Left cardiac atrium (tissue), 4 donors: ENCODE measurements around the gene OLFML2B. TPM values are rescaled to one million over a fixed set of nuclear protein-coding genes. Genes with fewer than 3 reads are reported as not detected.
A peak's percentile ranks its signal among the peaks of the same experiment; 100 is the strongest.

ENCODE experiments used
- ATAC-seq, 2 donors: fragments of 200-7000 bp; cut with Tn5 transposase; one replicate each; pipeline ENCODE4 v1.9.1; 2020; ENCODE audit warnings: mild to moderate bottlenecking in 2 of 2, moderate library complexity in 2 of 2
- DNase-seq: peaks from one replicate; pipeline ENCODE4 v3.0.0-alpha.2; 2020
- intact Hi-C, 2 donors: fragments of 100-400 bp; cut with DNase I; formaldehyde crosslinking; loops; one replicate each; pipeline versions ENCODE4 v1.14.1 to v1.15.1; 2022 to 2023
- total RNA-seq, 2 donors: library from RNA; stranded (reverse); fragmentation: NEBNext Ultra II Directional; extraction: Animal tissue kit (Norgen Biotek cat#: 25700); gene quantifications; one replicate each; pipeline ENCODE4 v1.2.1, GENCODE V29; 2021
- donor health status: DM: no; HTN: yes; CAD: no.
- donor health status: DM: no; HTN: yes; CAD: no; lungs with severe emphysema.
- donor health status: DM: yes; HTN: yes; CAD: no.
- donor health status: Dilated cardiomyopathy.

The OLFML2B gene
- total RNA-seq, 2 donors from 2014 or later: 5.8 to 11.4 TPM

DNA sequence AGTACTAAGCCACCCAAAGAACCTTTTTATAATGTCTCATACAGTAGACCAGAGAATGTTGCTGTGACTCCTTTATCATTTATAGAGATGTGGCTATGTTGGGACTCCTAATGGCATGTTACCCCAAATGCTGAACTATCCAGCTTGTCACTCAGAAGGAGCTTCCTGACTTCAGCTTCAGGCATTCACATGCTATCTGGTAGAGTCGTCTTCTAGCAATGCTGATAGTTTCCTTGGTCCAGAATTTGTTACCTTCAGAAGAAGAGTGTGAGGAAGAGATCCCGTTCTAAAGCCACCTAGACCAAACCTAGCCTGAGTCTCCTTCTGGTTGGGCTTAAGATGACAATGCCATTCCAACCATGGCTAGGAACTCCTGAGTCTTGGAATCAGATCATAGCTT lies 68.1 kb downstream of the OLFML2B start:
- ATAC-seq (no peak), DNase-seq (no peak)
- intact Hi-C loops: no loop called here

GRCh38 chr1:161954466-161954865 lies 69.2 kb downstream of the OLFML2B start:
- intact Hi-C loops: no loop called here
- ATAC-seq (no peak), DNase-seq (no peak)

DNA sequence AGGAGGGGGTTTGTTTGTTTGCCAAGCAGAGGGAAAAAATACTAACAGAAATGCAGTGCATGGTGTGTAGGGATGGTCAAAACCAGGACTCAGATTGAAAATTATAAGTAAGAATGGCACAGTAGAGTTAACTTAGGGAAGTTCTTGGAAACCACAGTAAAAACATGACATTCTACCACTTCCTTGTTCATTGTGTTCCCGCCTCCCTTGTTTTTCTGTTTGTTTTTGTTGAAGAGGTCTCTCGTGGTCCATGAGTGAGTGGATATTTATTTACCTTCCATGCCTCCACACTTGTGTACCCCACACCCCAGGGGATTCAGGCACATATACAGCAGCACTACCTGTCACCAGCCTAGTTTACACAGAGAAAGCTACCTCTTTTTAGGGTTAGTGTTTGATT lies 69.6 kb downstream of the OLFML2B start:
- ATAC-seq (no peak), DNase-seq (no peak)
- intact Hi-C loops: no loop called here

DNA sequence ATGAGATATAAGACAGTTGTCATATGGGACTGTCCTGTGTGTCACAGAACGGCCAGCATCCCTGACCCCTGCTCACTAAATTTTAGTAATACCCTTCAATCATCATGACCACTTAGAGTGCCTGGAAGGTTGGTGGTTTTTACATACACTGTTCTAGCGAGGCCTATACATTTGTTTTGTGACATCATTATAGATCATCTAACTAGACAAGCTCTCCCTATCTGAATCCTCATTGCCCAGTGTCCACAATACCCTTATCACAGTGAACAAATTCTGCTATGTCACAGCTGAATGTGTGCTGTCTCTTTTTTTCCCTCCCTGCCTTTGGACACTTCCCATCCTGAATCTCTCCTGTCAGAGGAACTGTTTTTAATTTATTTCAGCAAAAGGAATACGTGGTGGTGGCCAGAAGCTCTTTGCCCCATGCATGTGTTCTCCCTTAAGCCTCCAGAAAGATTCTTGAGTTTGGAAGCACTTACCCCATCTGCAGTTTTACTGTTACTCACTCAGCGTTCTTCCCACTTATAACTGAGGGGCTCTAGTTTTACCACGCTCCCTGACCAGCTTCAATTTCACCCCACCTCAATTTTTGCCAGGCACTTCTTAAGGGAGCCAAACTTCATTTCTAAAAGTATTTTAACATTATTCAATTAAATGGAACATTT lies 70.3 kb downstream of the OLFML2B start:
- intact Hi-C loops: no loop called here
- ATAC-seq: no peak
- no peak for DNase-seq

DNA sequence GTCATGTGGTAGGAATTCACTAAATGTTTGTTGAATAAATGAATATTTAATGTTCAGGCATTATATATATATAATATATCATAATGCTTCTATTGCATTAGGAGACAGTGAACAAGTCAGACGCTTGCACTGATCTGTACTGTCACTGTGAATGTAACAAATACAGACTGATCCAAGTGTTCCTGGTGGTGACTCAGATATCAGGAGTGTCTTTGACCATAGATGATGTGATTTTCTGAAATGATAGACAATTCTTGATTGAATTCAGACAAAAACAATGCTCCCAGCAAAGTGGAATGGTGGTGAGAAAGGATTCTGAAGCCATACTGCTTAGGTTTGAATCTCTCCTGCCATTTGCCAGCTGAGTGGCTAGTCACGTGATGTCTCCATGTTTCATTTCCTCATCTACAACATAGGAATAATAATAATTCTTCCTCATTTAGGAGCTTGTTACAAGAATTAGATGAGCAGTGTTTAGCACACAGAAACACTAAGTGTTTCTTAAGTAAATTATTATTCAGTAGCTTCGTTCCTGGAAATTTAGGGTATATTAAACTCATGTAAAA lies 71.0 kb downstream of the OLFML2B start:
- no peak for DNase-seq
- peak in 1 of 2 donors; percentile 11 for ATAC-seq
- intact Hi-C loops: no loop called here

- DNase-seq (no peak), ATAC-seq (no peak)
- intact Hi-C loops: no loop called here
Measured at GRCh38 chr1:161951646-161952045, 72.0 kb downstream of the OLFML2B start.

DNA sequence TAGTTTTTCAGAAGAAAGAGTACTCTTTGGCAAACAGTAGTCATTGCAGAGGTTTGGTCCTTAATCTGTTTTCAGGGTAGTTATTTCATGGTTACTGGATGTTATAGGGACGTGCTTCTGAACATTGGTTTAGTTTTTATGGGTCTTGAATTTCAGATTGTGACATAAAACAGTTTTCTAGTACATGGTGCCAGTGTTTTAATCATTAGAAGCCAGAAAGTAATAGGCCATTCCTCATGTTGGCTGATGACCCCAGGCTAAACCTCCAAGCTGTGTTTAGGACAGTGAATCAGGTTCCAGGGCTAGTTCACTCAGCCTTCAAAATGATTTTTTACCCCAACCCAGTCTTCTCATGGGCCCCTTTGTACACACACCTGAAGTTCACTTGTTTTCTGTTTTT lies 73.3 kb downstream of the OLFML2B start:
- intact Hi-C loops: no loop called here
- DNase-seq (no peak), ATAC-seq (no peak)

DNA sequence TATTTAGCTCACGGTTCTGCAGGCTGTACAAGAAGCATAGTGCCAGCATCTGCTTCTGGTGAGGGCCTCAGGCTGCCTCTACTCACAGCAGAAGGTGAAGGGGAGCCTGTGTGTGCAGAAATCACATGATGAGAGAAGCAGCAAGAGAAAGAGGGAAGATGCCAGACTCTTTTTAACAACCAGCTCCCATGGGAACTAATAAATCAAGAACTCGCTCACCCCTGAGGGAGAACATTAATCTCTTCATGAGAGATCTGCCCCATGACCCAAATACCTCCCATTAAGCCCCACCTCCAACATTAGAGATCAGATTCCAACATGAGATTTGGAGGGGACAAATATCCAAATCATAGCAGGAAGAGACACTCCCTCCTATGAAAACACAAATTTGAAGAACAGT lies 74.1 kb downstream of the OLFML2B start:
- no peak for ATAC-seq
- intact Hi-C loops: no loop called here
- no peak for DNase-seq

- intact Hi-C loops: no loop called here
- DNase-seq: no peak
- ATAC-seq: no peak
Measured at GRCh38 chr1:161948435-161948834, 75.2 kb downstream of the OLFML2B start.

DNA sequence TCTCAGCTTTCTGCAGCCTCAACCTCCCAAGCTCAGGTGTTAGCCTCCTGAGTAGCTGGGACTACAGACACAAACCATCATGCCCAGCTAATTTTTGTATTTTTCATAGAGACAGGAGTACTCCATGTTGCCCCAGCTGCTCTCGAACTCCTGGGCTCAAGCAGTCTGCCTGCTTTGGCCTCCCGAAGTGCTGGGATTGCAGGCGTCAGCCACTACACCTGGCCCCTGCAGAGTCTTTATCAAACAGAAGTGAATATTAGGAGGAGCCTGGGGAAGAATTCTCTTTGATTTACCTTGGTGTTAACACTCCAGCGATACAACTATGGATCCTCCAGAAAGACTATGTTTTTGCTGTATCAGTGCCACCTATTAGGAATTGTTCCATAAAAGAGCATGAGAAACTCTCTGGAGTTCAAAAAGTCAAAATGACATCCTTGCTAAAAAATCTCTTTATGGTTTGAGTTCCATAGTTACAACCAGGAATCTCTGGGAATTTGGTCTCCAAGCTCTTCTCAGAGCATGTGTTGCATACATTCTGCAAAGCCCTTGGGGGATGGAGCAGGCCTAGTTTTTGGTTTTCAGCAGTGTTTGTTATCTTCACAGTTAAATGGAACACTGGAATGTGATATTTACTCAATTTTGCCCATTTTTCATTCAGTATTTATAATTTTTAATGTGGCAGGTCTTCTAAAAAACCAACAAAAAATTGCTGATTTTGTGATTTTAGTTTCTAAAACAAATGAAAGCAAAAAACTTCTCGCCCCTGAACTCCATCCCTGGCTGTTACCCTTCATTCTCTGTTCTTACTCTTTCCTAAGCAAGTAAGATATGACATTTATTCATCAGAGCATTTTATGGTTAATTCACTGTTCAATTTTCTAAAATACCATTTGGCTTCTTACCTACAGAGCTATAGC lies 77.3 kb downstream of the OLFML2B start:
- DNase-seq (no peak), ATAC-seq (no peak)
- intact Hi-C loops: no loop called here

- ATAC-seq (no peak), DNase-seq (no peak)
- intact Hi-C loops: no loop called here
Measured at GRCh38 chr1:161945306-161946060, 78.2 kb downstream of the OLFML2B start.

GRCh38 chr1:161944381-161944780 lies 79.3 kb downstream of the OLFML2B start:
- intact Hi-C loops: no loop called here
- DNase-seq: no peak
- ATAC-seq: no peak

DNA sequence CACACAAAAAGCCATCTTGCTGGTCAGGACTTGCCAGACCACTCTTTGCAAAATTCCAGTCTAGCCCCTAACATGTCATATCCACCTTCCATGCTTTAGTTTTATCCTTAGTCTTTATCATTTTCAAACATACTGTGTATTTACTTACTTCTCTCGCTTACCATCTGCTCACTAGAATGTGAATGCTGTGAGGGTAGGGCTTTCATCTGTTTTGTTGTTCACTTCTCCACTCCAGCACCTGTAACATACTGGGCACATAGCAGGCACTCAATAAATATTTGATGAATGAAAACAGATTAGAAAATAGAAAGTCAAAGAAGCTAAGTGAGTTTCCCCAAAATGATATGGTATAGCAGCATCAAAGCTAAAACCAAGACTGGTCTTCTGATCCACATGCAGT lies 79.9 kb downstream of the OLFML2B start:
- ATAC-seq: no peak
- DNase-seq: no peak
- intact Hi-C loops: no loop called here

GRCh38 chr1:161941726-161942436 lies 81.8 kb downstream of the OLFML2B start:
- DNase-seq (no peak), ATAC-seq (no peak)
- intact Hi-C loops: no loop called here

DNA sequence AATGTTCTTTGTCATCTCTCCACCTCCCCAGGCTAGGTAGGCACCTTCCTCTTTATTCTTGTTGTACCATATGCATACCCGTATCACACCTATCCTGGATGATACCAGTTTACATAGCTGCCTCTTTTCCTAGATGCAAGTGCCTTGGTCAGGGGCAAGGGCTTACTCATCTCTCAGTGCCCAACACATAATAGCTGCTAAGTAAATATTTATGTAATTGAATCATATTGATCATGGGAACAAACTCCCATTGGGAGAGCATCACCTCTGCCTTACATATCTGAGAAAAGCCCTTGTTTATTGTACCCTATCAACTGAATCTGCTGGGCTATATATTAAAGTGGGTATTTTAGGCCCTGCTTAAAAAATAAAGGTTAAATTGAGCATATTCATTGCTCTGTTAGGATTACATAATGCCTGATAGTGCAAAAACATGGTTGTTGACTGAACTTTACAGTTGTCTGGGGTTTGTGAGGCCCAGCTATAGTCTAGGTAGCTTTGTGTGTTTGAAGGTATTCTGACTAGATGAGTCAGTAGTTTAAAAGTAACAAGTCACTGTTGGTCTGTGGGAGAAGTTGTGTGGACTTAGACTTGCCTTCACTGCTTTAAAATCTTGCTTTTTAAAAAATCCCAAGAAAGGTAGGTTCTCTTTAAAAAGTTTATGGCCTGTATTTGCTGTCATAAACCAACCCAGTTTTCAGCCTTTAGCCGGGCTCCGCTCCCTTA lies 82.6 kb downstream of the OLFML2B start:
- DNase-seq (no peak), ATAC-seq (no peak)
- intact Hi-C loops: no loop called here

GRCh38 chr1:161936786-161937185 lies 86.9 kb downstream of the OLFML2B start:
- no peak for ATAC-seq
- no peak for DNase-seq
- intact Hi-C loops: no loop called here

DNA sequence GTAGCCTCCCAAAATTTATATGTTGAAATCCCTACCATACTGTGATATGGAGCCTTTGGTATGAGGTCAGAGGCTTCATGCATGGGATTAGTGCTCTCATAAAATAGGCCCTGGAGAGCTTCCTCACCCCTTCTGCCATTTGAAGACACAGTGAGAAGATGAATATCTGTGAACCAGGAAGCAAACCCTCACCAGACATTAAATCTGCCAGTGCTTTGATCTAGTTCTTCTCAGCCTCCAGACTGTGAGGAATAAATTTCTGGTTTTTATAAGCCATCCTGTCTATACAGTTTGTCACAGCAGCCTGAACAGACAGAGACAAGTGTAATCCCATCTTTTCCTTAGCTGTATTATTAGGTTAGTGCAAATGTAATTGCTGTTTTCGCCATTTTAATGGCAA lies 88.4 kb downstream of the OLFML2B start:
- DNase-seq (no peak), ATAC-seq (no peak)
- intact Hi-C loops: no loop called here
